ENCODE results near the gene CDH12. TPM values are rescaled to one million over a fixed set of nuclear protein-coding genes. Genes with fewer than 3 reads are reported as not detected.

CDH12 gene
- total RNA-seq, 1 experiment from 2014 or later = not detected

DNA sequence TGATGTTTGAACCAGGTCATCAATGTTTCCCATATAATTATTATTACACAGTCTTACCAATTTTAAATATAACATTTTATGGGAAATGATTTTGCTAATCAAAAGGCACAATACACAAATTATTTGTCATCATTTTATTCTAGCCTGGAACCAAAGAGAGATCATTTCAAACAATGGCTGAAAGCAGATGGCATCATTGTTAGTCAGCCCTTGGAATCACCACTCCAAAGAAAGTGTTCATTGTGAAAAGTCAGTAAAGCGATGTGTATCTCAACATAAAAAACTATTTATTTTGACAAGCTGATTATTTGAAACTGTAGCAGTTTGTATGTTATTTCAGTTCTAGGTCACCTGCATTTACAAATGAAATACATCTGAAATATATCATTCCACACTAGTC lies 1068.7 kb downstream of the CDH12 start:
- no peaks in the 10 kb centered on the region for H3K27me3 ChIP-seq (replicated peaks)
- no peaks in the 10 kb centered on the region for H3K4me1 ChIP-seq (replicated peaks)
- H3K4me3 ChIP-seq = no peak overlapping the region
- no peaks in the 10 kb centered on the region for H3K9me3 ChIP-seq (replicated peaks)
- no peak overlapping the region for H3K27ac ChIP-seq
- no peaks in the 10 kb centered on the region for H3K36me3 ChIP-seq
- no peak for DNase-seq (ENCODE audit: low read depth in 1 of 2, low spot score in 2 of 2)

DNA sequence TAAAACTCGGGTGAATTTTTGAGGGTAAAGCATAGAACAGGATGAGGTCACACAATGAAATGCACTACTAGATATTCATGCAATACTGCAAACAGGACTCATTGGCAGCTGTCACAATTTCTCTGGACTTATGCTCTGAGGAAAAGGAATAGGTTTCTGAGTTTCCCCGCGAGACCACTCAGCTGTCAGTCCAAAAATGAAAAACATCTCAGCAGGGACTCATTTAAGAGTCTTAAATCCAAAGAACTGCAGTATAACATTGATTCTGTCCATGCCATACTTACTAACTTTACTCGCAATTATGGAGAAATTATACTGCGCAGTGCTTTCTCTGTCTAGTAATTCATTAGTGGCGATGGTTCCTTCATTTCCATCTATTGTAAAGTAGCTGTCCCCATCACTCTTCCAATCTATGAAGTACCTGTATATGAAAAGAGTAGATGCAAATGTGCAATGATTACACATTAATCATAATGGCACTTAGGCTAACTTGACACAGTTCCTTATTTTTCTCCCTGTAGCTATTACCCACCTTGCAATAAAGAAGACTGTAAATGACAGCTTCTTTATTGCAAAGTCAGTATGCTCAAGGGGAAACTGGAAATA lies 1070.0 kb downstream of the CDH12 start:
- Histone ChIP-seq H3K4me1 (replicated peaks) (no peaks in the 10 kb centered on the region), H3K36me3 (no peaks in the 10 kb centered on the region), H3K4me3 (no peak overlapping the region), H3K27ac (no peak overlapping the region), H3K9me3 (replicated peaks) (no peaks in the 10 kb centered on the region), H3K27me3 (replicated peaks) (no peaks in the 10 kb centered on the region)
- no peak for DNase-seq (ENCODE audit: low read depth in 1 of 2, low spot score in 2 of 2)

DNA sequence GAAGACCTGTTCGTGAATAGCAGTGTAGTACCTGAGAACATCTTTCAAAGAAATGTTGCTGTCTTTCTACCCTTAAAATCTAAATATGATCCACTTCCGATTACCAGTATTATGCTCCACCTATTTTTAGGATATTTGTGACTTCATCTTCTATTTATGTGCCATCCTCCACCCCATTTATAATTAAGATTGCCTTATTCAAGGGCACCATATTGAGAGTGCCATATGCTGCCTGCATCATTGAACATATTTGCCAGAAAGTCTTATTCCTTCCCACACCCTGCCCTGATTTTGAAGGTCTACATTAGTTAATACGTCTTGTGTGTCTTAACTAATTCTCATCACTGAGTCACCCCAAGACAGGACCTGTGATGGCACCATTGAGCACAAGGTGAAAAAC lies 1076.7 kb downstream of the CDH12 start:
- Histone ChIP-seq H3K4me1 (replicated peaks) (no peaks in the 10 kb centered on the region), H3K36me3 (no peaks in the 10 kb centered on the region), H3K9me3 (replicated peaks) (no peaks in the 10 kb centered on the region), H3K4me3 (no peak overlapping the region), H3K27ac (no peak overlapping the region), H3K27me3 (replicated peaks) (no peaks in the 10 kb centered on the region)
- DNase-seq (ENCODE audit: low read depth in 1 of 2, low spot score in 2 of 2) = no peak

DNA sequence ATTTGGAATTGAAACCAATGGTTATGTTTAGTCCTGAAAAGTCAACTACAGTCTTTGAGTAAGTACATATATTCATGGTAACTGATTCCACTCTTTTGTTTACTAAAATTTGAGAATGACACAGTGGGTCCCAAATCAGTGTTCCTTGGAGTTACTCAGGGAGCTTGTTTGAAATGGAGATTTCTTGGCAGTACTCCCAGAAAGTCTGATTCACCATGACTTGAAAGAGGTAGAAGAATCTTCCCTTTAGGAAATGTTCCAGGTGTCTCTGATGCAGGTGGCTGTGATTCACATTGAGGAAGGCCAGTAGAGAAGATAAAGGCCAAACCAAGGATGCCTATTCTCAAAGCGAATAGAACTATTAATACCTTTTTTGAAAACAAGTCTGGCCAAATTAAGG lies 1078.3 kb downstream of the CDH12 start:
- H3K4me3 ChIP-seq = no peak overlapping the region
- H3K4me1 ChIP-seq (replicated peaks) = no peaks in the 10 kb centered on the region
- H3K9me3 ChIP-seq (replicated peaks) = no peaks in the 10 kb centered on the region
- H3K27me3 ChIP-seq (replicated peaks) = no peaks in the 10 kb centered on the region
- no peak overlapping the region for H3K27ac ChIP-seq
- DNase-seq (ENCODE audit: low read depth in 1 of 2, low spot score in 2 of 2) = no peak
- H3K36me3 ChIP-seq = no peaks in the 10 kb centered on the region

DNA sequence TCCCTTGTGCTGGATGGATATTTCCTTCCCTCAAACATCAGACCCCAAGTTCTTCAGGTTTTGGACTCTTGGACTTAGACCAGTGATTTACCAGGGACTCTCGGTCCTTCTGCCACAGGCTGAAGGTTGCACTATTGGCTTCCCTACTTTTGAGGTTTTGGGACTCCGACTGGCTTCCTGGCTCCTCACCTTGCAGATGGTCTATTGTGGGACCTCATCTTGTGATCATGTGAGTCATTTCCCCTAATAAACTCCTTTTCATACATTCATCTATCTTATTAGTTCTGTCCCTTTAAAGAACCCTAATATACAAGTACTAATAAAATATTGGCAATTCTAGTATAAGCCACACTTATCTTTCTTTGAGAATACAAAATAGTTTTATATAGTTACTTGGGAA lies 1078.9 kb downstream of the CDH12 start:
- H3K4me3 ChIP-seq = no peak overlapping the region
- H3K9me3 ChIP-seq (replicated peaks) = no peaks in the 10 kb centered on the region
- no peaks in the 10 kb centered on the region for H3K4me1 ChIP-seq (replicated peaks)
- no peak overlapping the region for H3K27ac ChIP-seq
- no peak for DNase-seq (ENCODE audit: low read depth in 1 of 2, low spot score in 2 of 2)
- no peaks in the 10 kb centered on the region for H3K36me3 ChIP-seq
- no peaks in the 10 kb centered on the region for H3K27me3 ChIP-seq (replicated peaks)

DNA sequence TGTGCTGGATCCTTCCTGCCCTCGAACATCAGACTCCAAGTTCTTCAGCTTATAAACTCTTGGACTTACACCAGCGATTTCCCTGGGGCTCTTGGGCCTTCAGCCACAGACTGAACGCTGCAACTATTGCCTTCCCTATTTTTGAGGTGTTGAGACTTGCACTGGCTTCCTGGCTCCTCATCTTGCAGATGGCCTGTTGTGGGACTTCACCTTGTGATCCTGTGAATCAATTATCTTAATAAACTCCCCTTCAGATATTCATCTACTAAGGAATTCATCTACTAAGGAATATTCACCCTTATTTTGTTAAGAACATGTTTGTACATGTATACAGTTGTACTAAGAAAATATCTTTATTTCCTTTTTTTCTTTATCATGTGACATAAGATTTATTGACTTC lies 1079.7 kb downstream of the CDH12 start:
- H3K4me3 ChIP-seq = no peak overlapping the region
- H3K4me1 ChIP-seq (replicated peaks) = no peaks in the 10 kb centered on the region
- H3K27ac ChIP-seq = no peak overlapping the region
- H3K9me3 ChIP-seq (replicated peaks) = no peaks in the 10 kb centered on the region
- no peaks in the 10 kb centered on the region for H3K36me3 ChIP-seq
- no peak for DNase-seq (ENCODE audit: low read depth in 1 of 2, low spot score in 2 of 2)
- H3K27me3 ChIP-seq (replicated peaks) = no peaks in the 10 kb centered on the region

DNA sequence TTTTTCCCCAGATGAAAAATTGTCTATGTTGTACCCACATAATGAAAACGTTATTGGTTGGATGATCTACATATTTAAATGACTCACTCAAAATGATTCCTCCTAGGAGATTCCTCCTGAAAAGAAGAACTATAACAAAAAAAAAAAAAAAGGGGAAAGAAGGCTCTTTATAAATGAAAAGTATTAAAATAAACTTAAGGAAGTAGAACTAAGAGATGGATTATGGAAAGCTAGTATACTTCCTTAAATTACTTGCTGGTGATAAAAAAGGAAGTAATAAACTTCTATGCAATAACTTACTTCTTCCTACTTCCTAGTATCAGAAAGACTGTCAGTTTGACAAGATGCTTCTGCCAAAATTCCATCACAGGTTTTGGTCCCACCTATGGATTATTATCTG lies 1087.7 kb downstream of the CDH12 start:
- Histone ChIP-seq H3K4me1 (replicated peaks) (no peaks in the 10 kb centered on the region), H3K9me3 (replicated peaks) (no peaks in the 10 kb centered on the region), H3K36me3 (no peaks in the 10 kb centered on the region), H3K27me3 (replicated peaks) (no peaks in the 10 kb centered on the region), H3K27ac (no peak overlapping the region), H3K4me3 (no peak overlapping the region)
- DNase-seq (ENCODE audit: low read depth in 1 of 2, low spot score in 2 of 2) = no peak

DNA sequence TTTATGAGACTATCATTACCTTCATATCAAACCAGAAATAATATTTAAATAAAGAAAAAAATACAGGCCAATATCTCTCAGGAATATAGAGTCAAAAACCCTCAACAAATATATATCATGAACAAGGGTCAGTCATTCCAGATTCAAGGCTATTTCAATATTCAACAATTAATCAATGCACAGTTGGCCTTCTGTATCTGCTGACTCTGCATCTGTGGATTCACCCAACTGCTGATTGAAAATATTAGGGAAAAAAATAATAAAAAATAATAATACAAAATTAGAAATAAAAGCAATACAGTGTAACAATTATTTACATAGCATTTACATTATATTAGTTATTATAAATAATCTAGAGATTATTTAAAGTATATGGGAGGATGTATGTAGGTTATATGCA lies 1114.0 kb downstream of the CDH12 start:
- DNase-seq (ENCODE audit: low read depth in 1 of 2, low spot score in 2 of 2) = no peak
- H3K4me3 ChIP-seq = no peak overlapping the region
- H3K4me1 ChIP-seq (replicated peaks) = no peaks in the 10 kb centered on the region
- no peak overlapping the region for H3K27ac ChIP-seq
- no peaks in the 10 kb centered on the region for H3K36me3 ChIP-seq
- no peaks in the 10 kb centered on the region; the same call in 1 of the 2 replicates for H3K9me3 ChIP-seq (replicated peaks)
- no peaks in the 10 kb centered on the region; the same call in 1 of the 2 replicates for H3K27me3 ChIP-seq (replicated peaks)

DNA sequence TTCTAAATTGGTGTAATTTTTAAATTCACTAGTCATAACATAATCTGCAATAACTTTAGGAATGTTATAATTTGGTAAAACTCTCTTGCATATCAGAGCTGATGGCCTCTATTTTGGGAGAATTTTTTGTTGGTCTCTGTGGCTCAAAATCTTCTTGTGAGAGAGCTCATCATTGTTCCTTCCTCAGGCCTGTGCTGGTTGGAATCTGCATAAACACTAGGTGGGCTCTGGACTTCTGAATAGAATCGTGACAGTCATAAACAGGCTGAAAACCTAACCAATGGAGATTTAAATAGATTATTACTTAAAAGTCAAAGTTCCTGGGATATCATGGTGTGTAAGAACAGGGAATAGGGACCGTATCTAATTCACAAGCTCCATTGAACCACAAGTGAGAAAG lies 1129.6 kb downstream of the CDH12 start:
- Histone ChIP-seq H3K4me1 (replicated peaks) (no peaks in the 10 kb centered on the region), H3K27me3 (replicated peaks) (no peaks in the 10 kb centered on the region), H3K27ac (no peak overlapping the region), H3K4me3 (no peak overlapping the region), H3K36me3 (no peaks in the 10 kb centered on the region), H3K9me3 (replicated peaks) (no peaks in the 10 kb centered on the region)
- DNase-seq (ENCODE audit: low read depth in 1 of 2, low spot score in 2 of 2) = no peak

DNA sequence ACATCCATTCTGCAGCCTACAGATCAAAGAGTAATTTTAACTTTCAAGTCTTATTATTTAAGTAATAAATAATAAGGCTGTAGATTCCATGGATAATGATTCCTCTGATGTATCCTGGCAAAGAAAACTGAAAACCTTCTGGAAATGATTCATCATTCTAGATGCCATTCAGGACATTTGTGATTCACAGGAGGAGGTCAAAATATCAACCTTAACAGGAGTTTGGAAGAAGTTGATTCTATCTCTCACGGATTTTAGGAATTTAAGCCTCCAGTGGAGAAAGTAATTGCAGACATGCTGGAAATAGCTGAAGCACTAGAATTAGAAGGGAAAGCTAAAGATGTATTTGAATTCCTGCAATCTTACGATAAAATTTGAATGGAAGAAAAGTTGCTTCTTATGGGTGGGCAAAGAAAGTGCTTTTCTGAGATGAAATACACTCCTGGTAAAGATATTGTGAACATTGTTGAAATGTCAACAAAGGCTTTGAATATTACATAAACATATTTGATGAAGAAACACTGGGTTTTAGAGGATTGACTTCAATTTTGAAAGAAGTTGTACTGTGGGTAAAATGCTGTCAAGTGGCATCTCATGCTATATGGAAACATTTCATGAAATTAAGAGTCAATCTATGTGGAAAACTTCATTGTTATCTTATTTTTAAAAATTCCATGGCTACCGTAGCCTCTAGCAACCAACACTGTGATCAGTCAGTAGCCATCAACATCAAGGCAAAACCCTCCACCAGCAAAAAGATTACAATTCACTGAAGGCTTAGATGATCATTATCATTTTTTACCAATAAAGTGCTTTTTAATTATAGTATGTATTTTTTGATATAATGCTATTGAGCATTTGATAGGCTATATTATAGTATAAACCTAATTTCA lies 1141.0 kb downstream of the CDH12 start:
- H3K9me3 ChIP-seq (replicated peaks) = no peaks in the 10 kb centered on the region
- DNase-seq (ENCODE audit: low read depth in 1 of 2, low spot score in 2 of 2) = no peak
- no peak overlapping the region for H3K4me3 ChIP-seq
- no peak overlapping the region for H3K27ac ChIP-seq
- no peaks in the 10 kb centered on the region for H3K27me3 ChIP-seq (replicated peaks)
- H3K36me3 ChIP-seq = no peaks in the 10 kb centered on the region
- no peaks in the 10 kb centered on the region for H3K4me1 ChIP-seq (replicated peaks)

DNA sequence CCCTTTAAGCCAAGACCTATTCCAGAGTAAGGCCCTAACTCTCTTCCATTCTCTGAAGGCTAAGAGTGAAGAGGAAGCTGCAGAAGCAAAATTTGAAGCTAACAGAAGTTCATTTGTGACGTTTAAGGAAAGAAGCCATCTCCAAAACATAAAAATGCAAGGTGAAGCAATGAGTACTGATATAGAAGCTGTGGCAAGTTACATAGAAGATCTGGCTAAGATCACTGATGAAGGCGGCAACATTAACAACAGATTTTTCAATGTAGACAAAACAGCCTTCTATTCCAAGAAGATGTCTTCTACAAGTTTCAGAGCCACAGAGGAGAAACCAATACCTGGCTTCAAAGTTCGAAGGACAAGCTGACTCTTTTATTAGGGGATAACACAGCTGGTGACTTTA lies 1143.4 kb downstream of the CDH12 start:
- no peak for DNase-seq (ENCODE audit: low read depth in 1 of 2, low spot score in 2 of 2)
- Histone ChIP-seq H3K27me3 (replicated peaks) (no peaks in the 10 kb centered on the region), H3K4me1 (replicated peaks) (no peaks in the 10 kb centered on the region), H3K4me3 (no peak overlapping the region), H3K36me3 (no peaks in the 10 kb centered on the region), H3K9me3 (replicated peaks) (no peaks in the 10 kb centered on the region), H3K27ac (no peak overlapping the region)

DNA sequence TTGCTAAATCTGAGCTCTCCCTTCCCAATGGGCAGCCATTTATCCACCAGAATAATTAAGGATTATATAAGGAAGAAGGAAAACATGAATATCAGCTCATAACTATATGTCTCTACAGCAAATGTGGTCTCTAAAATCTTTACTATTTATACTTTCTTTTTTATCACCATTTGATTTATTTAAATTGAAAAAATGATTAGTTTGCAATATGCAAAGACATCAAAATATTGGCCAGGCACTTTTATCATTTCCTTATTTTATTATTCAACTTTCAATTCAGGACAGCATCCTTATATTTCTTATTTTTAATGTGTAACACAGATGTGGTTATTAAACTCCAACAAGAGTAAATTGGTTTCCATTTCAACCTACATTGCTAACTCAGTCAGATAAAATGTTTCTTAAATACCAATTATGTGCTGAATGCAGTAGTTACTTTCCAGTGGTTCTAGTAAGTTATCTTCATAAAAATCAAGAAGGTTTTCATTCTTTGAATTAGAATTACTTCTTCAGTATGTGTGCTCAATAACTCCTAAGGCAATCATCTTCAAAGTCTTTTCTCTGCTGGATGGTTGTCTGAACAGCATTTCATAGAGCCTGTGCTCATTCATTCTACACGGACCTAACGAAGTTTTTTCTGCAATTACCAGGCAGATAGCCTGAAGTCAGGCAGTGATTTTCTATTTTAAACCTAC lies 1148.0 kb downstream of the CDH12 start:
- Histone ChIP-seq H3K27me3 (replicated peaks) (no peaks in the 10 kb centered on the region; the same call in 1 of the 2 replicates), H3K27ac (no peak overlapping the region), H3K4me3 (no peak overlapping the region), H3K4me1 (replicated peaks) (no peaks in the 10 kb centered on the region), H3K36me3 (no peaks in the 10 kb centered on the region), H3K9me3 (replicated peaks) (no peaks in the 10 kb centered on the region)
- DNase-seq (ENCODE audit: low read depth in 1 of 2, low spot score in 2 of 2) = no peak

DNA sequence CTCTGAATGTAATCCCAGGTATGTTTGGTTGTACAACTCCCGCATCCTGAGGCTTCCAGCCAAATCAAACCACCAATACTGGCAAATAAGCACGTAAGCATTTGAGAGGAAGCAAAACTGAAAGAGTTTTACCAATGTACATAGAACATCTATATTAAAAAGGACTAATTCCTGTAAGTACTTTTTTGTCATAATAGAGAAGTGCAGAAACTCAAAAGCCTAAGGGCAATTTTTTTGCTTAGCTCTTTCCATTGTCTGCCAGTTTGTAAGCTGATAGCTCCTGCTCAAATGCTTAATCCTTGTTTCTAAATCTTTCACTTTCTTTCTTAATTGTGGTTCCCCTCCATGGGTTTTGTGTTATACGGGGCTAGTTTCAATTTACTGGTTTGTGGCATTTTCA lies 1151.8 kb downstream of the CDH12 start:
- Histone ChIP-seq H3K4me1 (replicated peaks) (no peaks in the 10 kb centered on the region), H3K27ac (no peak overlapping the region), H3K4me3 (no peak overlapping the region), H3K27me3 (replicated peaks) (peaks cover 4% of the 10 kb centered on the region), H3K9me3 (replicated peaks) (no peaks in the 10 kb centered on the region), H3K36me3 (no peaks in the 10 kb centered on the region)
- no peak for DNase-seq (ENCODE audit: low read depth in 1 of 2, low spot score in 2 of 2)
